AML-193 (cell line): ENCODE data around the gene ACTR2.
A peak's percentile ranks its signal among the peaks of the same experiment; 100 is the strongest.
"Not testable (repeated sequence)": the region's sequence is repeated elsewhere in the genome, so short reads cannot be mapped to it uniquely, and the experiment has no call there.

ENCODE experiments used
- DNase-seq, 2 experiments: peaks; one replicate each; lab custom pipeline; 2025; lab: John Stamatoyannopoulos, UW

ACTR2 gene

DNA sequence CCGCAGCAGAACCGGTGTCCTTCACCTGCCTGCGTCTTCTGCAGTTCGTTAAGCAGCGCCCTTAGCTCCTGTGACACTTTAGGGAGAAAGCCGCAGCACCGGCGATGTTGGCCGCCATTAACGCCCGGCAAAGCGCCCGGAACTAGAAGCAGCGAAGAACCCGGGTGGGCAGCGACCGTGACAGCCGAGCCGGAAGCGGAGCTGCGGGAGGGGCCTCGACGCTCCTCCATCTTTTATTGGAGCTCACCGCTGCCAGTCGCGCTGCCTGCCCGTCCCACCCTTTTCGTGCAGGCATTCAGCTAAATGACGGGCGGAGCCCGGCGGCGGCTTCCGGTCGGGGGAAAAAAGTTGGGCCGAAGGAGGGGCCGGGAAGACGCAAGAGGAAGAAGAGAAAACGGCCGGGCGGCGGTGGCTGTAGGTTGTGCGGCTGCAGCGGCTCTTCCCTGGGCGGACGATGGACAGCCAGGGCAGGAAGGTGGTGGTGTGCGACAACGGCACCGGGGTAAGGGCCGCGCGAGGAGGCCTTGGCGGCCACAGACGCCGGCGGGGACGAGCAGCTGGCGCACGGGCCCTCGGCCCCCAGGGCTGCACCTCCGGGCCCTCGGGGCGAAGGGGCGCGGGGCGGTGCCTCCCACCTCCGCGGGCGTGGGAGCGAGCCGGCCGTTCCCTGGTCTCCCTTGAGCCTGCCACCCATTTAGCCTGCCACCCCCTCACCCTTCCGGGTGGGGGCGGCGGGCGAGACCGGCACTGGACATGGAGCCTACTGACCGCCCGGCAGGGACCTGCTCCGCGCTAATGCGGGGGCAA lies at the start of gene ACTR2:
TSS of gene ACTR2 (plus strand) at position 376 of the 807 bp plus-strand sequence. CDS start at position 455, 79 bp downstream.
- peak; percentile 95 to 97 for DNase-seq

GRCh38 chr2:65182570-65182969 lies 45.1 kb upstream of the ACTR2 start:
- no peak for DNase-seq

- DNase-seq, result not testable (repeated sequence)
These were observed 44.2 kb upstream of the ACTR2 start for GRCh38 chr2:65183406-65183805.

GRCh38 chr2:65185012-65185411 lies 42.6 kb upstream of the ACTR2 start:
- no peak for DNase-seq

GRCh38 chr2:65186093-65186868 lies 41.4 kb upstream of the ACTR2 start:
- no peak for DNase-seq

- peak; percentile 58 to 60 for DNase-seq
These were observed 40.5 kb upstream of the ACTR2 start for GRCh38 chr2:65186872-65187851.

GRCh38 chr2:65193446-65193845 lies 34.2 kb upstream of the ACTR2 start:
- no peak for DNase-seq

- no peak for DNase-seq
These were observed 28.9 kb upstream of the ACTR2 start for GRCh38 chr2:65198737-65199136.

DNA sequence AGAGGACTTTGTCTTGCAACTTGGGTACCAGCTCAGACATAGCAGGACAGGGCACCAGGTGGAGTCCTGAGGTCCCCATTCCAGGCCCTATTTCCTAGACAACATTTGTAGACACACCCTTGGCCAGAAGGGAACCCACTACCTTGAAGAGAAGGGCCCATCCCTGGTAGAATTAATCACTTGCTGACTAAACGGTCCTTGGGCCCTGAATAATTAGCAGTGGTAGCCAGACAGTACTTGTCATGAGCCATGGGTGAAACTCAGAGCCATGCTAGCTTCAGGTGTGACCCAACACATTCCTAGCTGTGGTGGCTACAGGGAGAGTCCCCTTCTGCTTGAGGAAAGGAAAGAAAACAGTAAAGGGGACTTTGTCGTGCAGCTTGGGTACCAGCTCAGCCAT lies 28.5 kb upstream of the ACTR2 start:
- no peak for DNase-seq

DNA sequence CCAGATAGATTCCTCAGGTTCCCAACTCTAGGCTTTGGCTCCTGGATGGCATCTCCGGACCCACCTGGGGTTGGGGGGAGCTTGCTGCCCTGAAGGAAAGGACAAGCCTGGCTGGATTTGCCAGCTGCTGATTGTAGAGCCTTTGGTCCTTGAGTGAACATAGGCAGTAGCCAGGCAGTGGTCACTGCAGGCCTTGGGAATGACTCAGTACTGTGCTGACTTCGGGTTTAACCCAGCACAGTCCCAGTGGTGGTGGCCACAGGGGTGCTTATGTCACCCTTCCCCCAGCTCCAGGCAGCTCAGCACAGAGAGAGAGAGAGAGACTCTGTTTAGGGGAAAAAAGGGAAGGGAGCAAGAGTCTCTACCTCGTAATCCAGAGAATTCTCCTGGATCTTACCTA lies 27.7 kb upstream of the ACTR2 start:
- no peak for DNase-seq

DNA sequence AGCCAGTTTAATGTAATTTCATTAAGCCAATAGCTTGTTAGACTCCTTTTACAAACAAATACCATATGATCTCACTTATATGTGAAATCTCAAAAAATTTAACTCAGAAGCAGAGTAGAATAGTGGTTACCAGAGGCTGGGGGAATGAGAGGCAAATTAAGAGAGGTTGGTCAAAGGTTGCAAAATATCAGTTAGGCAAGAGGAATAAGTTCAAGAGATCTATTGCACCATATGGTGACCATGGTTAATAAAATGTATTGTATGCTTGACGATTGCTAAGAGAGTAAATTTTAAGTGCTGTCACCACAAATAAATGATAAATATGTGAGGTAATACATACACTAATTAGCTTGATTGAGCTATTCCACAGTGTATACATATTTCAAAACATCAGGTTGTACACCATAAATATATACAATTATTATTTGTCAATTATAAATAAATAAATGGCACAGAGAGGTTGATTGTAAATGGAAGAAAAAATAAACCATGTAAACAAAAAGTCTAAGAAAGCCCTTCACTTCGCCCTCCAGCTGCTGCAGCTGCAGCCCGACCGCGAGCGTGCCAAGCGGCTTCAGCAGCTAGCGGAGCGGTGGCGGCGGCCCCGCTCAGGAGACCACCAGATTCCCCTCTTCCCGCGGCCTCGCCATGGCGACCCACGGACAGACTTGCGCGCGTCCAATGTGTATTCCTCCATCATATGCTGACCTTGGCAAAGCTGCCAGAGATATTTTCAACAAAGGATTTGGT lies 23.0 kb upstream of the ACTR2 start:
- DNase-seq, result peak; percentile 95

DNA sequence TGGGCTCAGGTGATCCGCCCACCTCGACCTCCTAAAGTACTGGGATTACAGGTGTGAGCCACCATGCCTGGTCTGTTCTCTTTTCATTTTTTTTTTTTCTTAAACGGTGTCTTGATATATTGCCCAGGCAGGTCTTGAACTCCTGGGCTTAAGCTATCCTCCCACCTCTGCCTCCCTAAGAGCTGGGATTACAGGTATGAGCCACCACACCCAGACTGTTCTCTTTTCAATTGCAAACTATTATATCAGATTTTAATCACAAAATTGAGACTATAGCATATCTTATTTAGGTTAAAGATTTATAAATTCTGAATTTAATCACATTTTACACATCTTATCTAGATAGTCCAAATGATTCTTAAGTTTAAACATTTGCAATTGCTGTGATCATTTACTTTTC lies 15.5 kb upstream of the ACTR2 start:
- DNase-seq, result no peak

DNA sequence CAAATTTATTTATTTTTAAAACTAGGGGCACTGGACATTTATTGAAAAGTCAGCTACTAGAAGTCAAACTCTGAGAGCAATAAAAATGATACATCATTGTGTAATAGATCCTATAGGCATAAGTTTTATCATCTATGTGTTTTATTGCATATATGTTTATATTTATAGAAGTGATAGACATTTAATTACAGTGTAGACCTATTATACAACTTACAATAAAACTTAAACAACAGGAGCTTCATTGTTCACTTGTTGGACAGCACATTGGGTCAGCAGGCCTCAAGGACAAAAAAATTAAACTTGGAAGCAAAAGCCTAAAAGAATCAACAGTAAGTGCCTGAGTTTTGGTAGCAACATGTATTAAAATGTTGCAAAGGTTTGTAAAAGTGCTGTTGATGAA lies 15.0 kb upstream of the ACTR2 start:
- DNase-seq, result no peak

DNA sequence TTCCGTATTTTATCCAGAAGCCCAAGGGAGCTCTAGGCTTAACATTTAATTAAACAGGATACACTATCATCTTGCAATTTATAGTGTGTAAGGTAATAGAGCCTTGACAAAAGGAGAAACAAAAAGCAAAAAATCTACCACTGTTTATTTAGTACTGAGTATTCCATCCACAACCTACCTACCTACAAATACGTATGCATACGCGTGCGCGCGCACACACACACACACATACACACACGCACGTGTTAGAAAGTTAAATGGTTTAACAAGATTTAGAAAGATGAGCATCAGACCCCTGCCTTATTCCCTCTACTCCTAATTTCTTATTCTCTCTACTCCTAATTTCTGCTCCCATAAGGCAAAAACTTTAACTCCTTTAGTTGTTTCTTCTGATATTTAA lies 14.6 kb upstream of the ACTR2 start:
- no peak for DNase-seq

- no peak for DNase-seq
These were observed 13.3 kb upstream of the ACTR2 start for GRCh38 chr2:65214361-65214760.

DNA sequence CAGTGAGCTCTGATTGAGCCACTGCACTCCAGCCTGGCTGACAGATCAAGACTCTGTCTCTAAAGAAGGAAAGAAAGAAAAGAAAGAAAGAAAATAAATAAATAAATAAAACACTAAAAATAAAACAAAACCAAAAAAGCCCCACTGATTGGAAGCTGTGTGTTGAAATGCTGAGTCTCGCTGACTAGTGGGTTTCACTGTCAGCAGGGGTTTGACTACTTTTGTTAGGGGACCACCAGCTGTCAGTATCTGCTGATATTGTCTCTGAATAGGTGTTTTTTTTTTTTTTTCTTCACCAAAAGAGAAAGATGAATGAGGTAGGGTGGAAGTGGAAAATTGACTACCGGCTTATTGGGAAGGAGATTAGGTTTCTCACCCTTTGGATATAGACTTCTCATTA lies 12.8 kb upstream of the ACTR2 start:
- DNase-seq, result no peak

DNA sequence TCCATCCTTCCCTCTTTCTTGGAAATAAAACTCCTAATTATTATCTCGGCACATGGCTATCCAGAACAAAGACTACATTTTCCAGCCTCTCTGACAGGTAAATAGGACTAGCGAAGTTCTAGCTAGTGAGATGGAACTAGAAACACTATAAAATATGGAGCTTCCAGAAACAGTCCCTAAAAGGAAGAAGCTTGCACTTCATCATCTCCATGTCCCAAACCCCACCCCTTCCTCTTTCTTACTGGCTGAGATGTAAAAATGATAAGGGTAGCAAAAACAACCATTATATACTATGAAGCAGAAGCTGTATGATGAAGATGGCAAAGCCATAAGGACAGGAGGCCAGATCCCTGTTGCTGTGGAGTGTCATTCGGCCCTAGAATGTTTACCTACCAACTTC lies 11.7 kb upstream of the ACTR2 start:
- DNase-seq, result no peak

DNA sequence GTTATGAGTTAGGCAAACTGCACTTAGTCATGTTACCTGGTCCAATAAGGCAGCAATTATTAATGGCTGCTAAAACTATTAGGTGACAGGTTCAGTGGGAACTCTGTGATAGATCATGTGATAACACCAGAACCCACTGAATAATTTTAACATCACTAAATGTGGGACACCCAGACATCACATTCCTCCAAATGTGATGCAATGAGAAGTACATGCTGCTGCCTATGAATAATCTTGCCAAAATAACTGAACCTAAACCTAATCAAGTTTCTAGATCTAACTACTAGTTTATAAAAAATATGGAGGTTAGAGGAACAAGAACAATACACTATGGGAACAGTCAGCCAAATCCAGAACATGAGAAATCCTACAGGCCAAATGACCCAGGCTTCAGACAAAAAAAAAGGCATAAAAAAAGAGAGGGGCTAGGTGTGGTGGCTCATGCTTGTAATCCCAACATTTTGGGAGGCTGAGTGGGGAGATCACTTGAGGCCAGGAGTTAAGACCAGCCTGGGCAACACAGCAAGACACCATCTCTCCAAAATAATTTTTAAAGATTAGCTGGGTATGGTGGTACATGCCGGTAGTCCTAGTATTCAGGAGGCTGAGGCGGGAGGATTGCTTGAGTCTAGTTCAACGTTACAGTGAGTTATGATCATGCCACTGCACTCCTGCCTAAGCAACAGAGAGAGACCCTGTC lies 7.0 kb upstream of the ACTR2 start:
- no peak for DNase-seq

DNA sequence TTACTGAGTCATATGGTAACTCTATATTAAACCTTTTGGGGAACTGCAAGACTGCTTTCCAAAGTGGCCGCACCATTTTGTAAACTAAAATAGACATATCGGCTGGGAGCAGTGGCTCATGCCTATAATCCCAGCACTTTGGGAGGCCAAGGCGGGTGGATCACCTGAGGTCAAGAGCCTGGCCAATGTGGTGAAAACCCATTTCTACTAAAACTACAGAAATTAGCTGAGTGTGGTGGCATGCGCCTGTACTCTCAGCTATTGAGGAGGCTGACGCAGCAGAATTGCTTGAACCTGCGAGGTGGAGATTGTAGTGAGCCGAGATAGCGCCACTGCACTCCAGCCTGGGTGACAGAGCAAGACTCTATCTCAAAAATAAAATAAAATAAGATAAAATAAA lies 6.4 kb upstream of the ACTR2 start:
- not testable (repeated sequence) for DNase-seq

- peak; percentile 14 to 26 for DNase-seq
These were observed 593 bp upstream of the ACTR2 start for GRCh38 chr2:65227020-65227455.
